GM19468 (cell line): Measurements from ENCODE around the gene KCTD17.

ENCODE experiments used
- ATAC-seq: cut with Tn5 transposase; IDR thresholded peaks from one replicate; pipeline ENCODE4 v1.9.1; 2021; ENCODE audit warnings: mild to moderate bottlenecking, moderate library complexity, moderate number of reproducible peaks; ENCODE audit not compliant: unreplicated experiment; ENCODE audit errors: extremely low read depth

KCTD17 gene

DNA sequence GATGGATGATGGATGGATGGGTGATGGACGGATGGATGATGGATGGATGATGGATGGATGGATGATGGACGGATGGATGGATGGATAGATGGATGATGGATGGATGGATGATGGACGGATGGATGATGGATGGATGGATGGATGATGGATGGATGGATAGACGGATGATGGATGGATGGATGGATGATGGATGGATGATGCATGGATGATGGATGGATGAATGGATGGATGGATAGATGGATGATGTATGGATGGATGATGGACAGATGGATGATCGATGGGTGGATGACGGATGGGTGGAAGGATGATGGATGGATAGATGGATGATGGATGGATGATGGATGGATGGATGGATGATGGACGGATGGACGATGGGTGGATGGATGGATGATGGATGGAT lies 21.1 kb downstream of the KCTD17 start:
- no peak for ATAC-seq

- no peak for ATAC-seq
These were observed 23.0 kb downstream of the KCTD17 start for GRCh38 chr22:37074537-37074936.

- no peak for ATAC-seq
These were observed 23.5 kb downstream of the KCTD17 start for GRCh38 chr22:37075046-37075445.

- ATAC-seq, result no peak
These were observed 24.4 kb downstream of the KCTD17 start for GRCh38 chr22:37075822-37076433.

DNA sequence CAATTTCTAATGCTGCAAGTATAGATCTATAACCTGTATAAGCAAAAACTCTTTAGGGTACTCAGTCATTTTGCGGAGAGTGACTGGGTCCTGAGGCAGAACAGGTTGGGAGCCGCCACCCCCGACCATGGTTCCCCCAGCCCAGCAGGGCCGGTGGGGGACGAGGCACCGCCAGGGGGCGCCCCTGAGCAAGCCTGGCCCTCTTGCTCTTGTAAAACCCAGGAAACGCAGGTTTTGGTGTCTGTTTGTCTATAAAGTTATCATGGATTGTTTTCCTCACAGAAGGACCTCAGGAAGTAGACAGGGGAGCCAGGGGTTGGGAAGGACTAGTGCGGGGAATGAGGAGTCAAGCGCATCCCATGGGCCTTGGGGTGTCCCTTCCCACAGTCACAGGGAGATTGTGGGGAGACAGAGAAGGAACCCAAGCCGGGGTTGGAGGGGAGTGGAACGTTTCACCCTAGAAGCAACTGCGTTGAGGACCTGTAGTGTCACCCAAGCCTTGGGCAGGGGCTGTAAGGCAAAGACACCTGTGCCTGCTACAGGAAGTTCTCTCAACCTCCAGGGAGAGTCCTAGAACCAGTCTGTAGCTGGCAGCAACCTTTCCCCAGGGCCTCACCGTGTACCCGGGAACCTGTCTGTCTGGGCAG lies 26.4 kb downstream of the KCTD17 start:
- ATAC-seq, result no peak

- no peak for ATAC-seq
These were observed 27.6 kb downstream of the KCTD17 start for GRCh38 chr22:37079158-37079557.

- no peak for ATAC-seq
These were observed 28.2 kb downstream of the KCTD17 start for GRCh38 chr22:37079668-37080171.

DNA sequence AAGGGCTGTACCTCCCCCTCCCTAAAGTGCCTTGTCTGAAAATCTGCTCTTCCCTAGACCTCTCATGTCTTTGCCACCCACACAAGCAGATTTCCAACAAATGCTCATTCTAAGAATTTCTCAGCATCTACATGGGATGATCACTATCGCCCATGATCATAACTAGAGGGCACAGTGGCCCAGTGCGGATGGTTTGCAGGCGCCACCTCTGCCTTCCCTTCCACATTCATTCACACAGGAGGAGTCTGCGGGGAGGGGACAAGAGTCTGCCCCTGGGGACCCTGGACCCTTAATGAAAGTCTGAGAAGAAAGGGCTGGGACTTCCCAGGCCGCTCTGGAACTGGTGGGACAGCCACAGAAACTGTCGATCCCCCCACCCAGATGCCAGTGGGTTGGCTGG lies 28.9 kb downstream of the KCTD17 start:
- no peak for ATAC-seq

GRCh38 chr22:37080838-37081237 lies 29.3 kb downstream of the KCTD17 start:
- ATAC-seq, result no peak

GRCh38 chr22:37082251-37082873 lies 30.8 kb downstream of the KCTD17 start:
- no peak for ATAC-seq

DNA sequence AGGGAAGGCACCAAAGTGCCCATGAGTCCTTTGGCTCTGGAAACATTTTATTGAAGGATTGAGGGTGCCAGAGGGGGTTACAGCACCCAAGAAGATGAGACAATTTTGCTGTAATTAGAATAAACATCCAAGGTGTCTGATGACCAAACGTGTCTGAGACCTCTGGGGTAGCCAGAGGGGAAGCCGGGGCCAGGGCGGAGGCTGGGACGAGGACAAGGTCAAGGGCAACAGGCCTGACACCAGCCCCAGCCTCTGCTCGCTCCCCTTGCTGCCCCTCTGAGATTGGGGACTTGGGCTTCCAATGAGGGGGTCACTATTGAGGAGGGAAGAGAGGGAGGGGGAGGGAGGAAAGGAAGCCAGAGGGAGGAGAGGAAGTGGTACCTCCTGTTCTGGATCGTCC lies 32.4 kb downstream of the KCTD17 start:
- no peak for ATAC-seq

DNA sequence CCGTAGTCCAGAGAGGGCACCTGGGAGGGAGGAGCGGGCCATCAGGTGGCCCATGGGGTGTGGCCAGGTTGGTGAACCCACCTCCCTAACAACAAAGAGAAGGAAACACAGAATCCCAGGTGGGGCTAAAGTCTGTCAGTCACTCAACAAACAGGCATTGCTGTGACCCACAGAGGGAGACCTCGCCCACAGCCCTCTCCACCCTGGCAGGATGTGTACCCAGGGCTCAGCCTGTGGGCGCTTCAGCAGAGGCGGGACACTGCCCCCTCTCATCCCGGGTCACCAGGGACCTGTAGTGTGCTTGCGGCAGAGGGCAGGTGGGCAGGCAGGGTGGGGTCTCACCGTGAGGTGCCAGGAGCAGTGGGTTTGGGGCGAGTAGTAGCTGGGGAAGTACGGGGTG lies 32.8 kb downstream of the KCTD17 start:
- ATAC-seq, result no peak

- no peak for ATAC-seq
These were observed 34.6 kb downstream of the KCTD17 start for GRCh38 chr22:37086184-37086583.

GRCh38 chr22:37088108-37088605 lies 36.6 kb downstream of the KCTD17 start:
- no peak for ATAC-seq

GRCh38 chr22:37088750-37089408 lies 37.3 kb downstream of the KCTD17 start:
- ATAC-seq, result no peak

DNA sequence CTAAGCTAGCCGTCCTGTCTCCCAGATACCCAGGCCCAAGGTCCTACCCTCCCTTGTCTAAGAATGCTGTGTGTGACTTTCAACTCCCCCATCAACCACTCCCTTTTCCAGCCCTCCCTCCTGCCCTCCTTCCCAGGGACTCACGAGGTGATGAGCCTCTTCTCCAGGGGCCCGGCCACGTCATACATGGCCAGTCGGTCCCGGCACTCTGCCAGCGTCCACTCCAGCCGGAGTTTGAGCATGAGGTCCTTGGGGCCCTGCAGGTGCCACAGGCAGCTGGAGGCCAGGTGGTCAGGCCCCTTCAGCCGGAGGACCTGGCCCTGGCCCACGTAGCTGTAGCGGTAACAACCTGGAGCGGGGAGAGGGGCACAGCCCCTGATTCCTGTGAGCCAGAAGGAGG lies 37.9 kb downstream of the KCTD17 start:
- no peak for ATAC-seq

GRCh38 chr22:37090920-37091695 lies 39.6 kb downstream of the KCTD17 start:
- ATAC-seq, result no peak

- no peak for ATAC-seq
These were observed 40.5 kb downstream of the KCTD17 start for GRCh38 chr22:37091994-37092393.

DNA sequence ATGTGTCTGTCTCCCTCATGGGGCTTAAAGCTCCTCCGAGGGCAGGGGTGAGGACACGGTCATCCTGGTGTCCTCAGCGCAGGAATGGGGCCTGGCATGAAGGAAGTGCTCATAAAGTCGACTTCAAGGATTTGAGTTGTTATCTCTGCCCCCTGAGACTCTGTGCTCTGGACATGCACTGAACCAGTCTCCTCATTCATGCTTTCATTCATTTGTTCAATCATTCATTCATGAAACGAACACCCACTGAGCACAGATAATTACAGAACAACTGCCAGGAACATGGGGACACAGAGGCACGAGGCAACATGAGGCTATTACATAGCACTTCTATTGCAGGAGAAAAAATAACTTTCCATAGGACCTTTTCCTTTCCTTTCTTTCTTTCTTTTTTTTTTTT lies 41.5 kb downstream of the KCTD17 start:
- no peak for ATAC-seq

- ATAC-seq, result no peak
These were observed 42.7 kb downstream of the KCTD17 start for GRCh38 chr22:37094239-37094638.
